H1 (cell line): ENCODE measurements around the gene RGS16. TPM values are rescaled to one million over a fixed set of nuclear protein-coding genes. Genes with fewer than 3 reads are reported as not detected.

Experiments used
- ASH2L ChIP-seq: fragments of 200-600, 300-600 bp; sonication (generic); IDR thresholded peaks from one replicate; pipeline ENCODE4 v1.7.1; 2017; ENCODE audit warnings: low read length
- CHD7 ChIP-seq: fragments of 300-600 bp; sonication (generic); IDR thresholded peaks from 2 replicates; pipeline ENCODE4 v1.7.1; 2012; ENCODE audit warnings: low read length, moderate library complexity, mild to moderate bottlenecking, inconsistent platforms; ENCODE audit not compliant: insufficient replicate concordance
- E2F6 ChIP-seq: IDR thresholded peaks from 2 replicates; pipeline ENCODE4 v1.6.1; 2012; ENCODE audit warnings: inconsistent platforms
- MAFK ChIP-seq: IDR thresholded peaks from 2 replicates; pipeline ENCODE4 v1.6.1; 2012; ENCODE audit warnings: low read depth, mild to moderate bottlenecking, improper control_type of control experiment, low read length
- RXRA ChIP-seq: IDR thresholded peaks from 2 replicates; pipeline ENCODE4 v1.6.1; 2011; ENCODE audit warnings: low read depth, mild to moderate bottlenecking, low read length, moderate library complexity; ENCODE audit not compliant: insufficient read depth
- SAP30 ChIP-seq: fragments of 300-600 bp; sonication (generic); IDR thresholded peaks from 2 replicates; pipeline ENCODE4 v1.7.1; 2012; ENCODE audit warnings: low read length, moderate library complexity, mild to moderate bottlenecking, inconsistent platforms; ENCODE audit not compliant: insufficient read depth, insufficient replicate concordance
- SIX5 ChIP-seq: IDR thresholded peaks from 2 replicates; pipeline ENCODE4 v1.6.1; 2011; ENCODE audit warnings: mild to moderate bottlenecking, low read depth, low read length
- SP4 ChIP-seq: IDR thresholded peaks from 2 replicates; pipeline ENCODE4 v1.6.1; 2012; ENCODE audit warnings: low read length, inconsistent platforms
- TAF1 ChIP-seq: IDR thresholded peaks from 2 replicates; pipeline ENCODE4 v1.6.1; 2011; ENCODE audit warnings: mild to moderate bottlenecking, low read depth, low read length
- ZNF274 ChIP-seq: IDR thresholded peaks from 2 replicates; pipeline ENCODE4 v1.7.0; 2012; ENCODE audit warnings: low read length, borderline replicate concordance; ENCODE audit errors: extremely low read depth
- polyA plus RNA-seq, 7 experiments: library from polyadenylated mRNA; depleted of rRNA in 3 of 7; stranded (reverse) in 5 of 7; unstranded in 2 of 7; fragments of >200 nt in 5 of 7; fragments of 200-250 nt in 2 of 7; gene quantifications; 1 replicate in 5 of 7; 2 replicates in 1 of 7; 4 replicates in 1 of 7; pipeline versions ENCODE4 v1.2.1 to v1.2.3, GENCODE V29; 2011 to 2013; ENCODE audit warnings: missing spikeins in 2 of 7, mixed read lengths in 2 of 7
- total RNA-seq: library from RNA; stranded (reverse); fragmentation: NEBNext Ultra II Directional; extraction: Animal tissue kit (Norgen Biotek cat#: 25700); gene quantifications from 2 replicates; pipeline ENCODE4 v1.2.1, GENCODE V29; 2021

The RGS16 gene
- total and polyA plus RNA-seq, 2 of the 8 experiments (the other 6 are each of a cell fraction or from before 2014, with no cell fraction given), result 5.7 to 9.8 TPM

DNA sequence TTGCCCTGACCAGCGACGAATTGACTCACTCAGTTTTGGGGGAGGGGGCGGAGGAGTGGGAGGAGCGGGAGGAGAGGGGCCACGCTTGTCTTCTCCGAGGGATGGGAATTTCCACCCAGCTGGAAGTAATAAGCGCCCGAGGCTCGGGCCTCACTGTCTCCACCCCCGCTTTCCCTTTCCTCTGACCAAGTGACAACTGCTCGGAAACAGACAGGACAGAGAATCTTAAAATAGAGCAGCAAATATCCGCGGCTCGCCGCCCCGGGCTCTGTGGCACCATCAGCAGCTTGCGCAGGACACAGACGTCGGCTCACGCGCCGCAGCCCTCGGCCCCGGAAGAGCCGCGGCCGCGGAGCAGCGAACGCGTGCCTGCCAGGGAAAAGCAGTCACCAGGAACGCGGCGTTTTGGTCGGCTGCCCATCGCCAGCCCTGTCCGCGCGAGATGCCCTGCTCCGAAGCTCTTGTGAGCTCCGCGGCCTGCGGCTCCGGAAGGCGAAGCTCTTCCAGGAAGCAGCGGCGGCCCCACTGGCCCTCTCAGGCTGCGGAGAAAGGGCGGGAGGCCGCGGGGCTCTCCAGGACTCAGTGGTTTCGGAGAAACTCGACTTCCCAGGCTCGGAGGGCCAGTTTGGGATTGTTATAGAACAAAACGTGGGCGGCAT lies 10.7 kb upstream of the RGS16 start (continued):
- TF ChIP-seq CHD7 (no peak), RXRA (no peak), ZNF274 (no peak), ASH2L (peak; percentile 71), SP4 (no peak), MAFK (no peak), SAP30 (no peak), TAF1 (no peak), E2F6 (peak; percentile 93), SIX5 (no peak)
